GM23338 (cell line): Measurements from ENCODE around the gene MAP4. TPM values are rescaled to one million over a fixed set of nuclear protein-coding genes. Genes with fewer than 3 reads are reported as not detected.

Source experiments
- ATAC-seq: fragments of 200-7000 bp; cut with Tn5 transposase; 3 replicates; pipeline ENCODE4 v1.9.1; 2020
- DNase-seq: peaks from one replicate; pipeline ENCODE4 v3.0.0-alpha.2; 2015; ENCODE audit warnings: low spot score
- H2AFZ ChIP-seq: fragments of 200-600 bp; sonication (generic); 2 replicates; pipeline ENCODE4 v1.8.0; 2016; ENCODE audit warnings: antibody characterized with exemption, mild to moderate bottlenecking, moderate library complexity
- H3F3A ChIP-seq: fragments of 200-600 bp; sonication (generic); replicated peaks from 2 replicates; pipeline ENCODE4 v1.8.0; 2017; ENCODE audit warnings: antibody characterized with exemption, mixed run types, low read depth
- H3K27ac ChIP-seq: fragments of 200-600 bp; sonication (generic); 2 replicates; pipeline ENCODE4 v1.6.1; 2016; ENCODE audit warnings: low read depth
- H3K27me3 ChIP-seq: fragments of 200-600 bp; sonication (generic); 2 replicates; pipeline ENCODE4 v1.8.0; 2016; ENCODE audit warnings: mild to moderate bottlenecking, mixed run types, moderate library complexity; ENCODE audit not compliant: insufficient read depth
- H3K36me3 ChIP-seq: fragments of 200-600 bp; sonication (generic); 2 replicates; pipeline ENCODE4 v1.8.0; 2016; ENCODE audit warnings: mild to moderate bottlenecking; ENCODE audit not compliant: insufficient read depth
- H3K4me1 ChIP-seq: fragments of 200-600 bp; sonication (generic); 2 replicates; pipeline ENCODE4 v1.8.0; 2016; ENCODE audit warnings: mild to moderate bottlenecking, moderate library complexity; ENCODE audit not compliant: insufficient read depth
- H3K4me2 ChIP-seq: fragments of 200-600 bp; sonication (generic); 2 replicates; pipeline ENCODE4 v1.7.1; 2017; ENCODE audit warnings: mixed run types
- H3K4me3 ChIP-seq: fragments of 200-600 bp; sonication (generic); 2 replicates; pipeline ENCODE4 v1.6.1; 2016; ENCODE audit warnings: mixed run types
- H3K79me2 ChIP-seq: fragments of 200-600 bp; sonication (generic); replicated peaks from 2 replicates; pipeline ENCODE4 v1.8.0; 2017; ENCODE audit warnings: mild to moderate bottlenecking; ENCODE audit not compliant: insufficient read depth
- H3K9me2 ChIP-seq: fragments of 200-600 bp; sonication (generic); 2 replicates; pipeline ENCODE4 v1.8.0; 2017; ENCODE audit not compliant: insufficient read depth
- H4K20me1 ChIP-seq: fragments of 200-600 bp; sonication (generic); replicated peaks from 2 replicates; pipeline ENCODE4 v1.8.0; 2017; ENCODE audit warnings: mild to moderate bottlenecking; ENCODE audit not compliant: insufficient read depth
- H3K27ac Mint-ChIP-seq: 2 replicates; pipeline ENCODE4 v1.8.0; 2020; ENCODE audit warnings: inconsistent platforms, mild to moderate bottlenecking, moderate library complexity, mixed read lengths
- H3K27me3 Mint-ChIP-seq: 3 replicates; pipeline ENCODE4 v1.8.0; 2022; ENCODE audit warnings: low read depth, mild to moderate bottlenecking, moderate library complexity, mixed read lengths, inconsistent platforms; ENCODE audit not compliant: insufficient read depth, poor library complexity
- H3K36me3 Mint-ChIP-seq: 3 replicates; pipeline ENCODE4 v1.8.0; 2021; ENCODE audit warnings: low read depth, mild to moderate bottlenecking, inconsistent platforms, moderate library complexity, mixed read lengths
- H3K4me1 Mint-ChIP-seq: 3 replicates; pipeline ENCODE4 v1.8.0; 2020; ENCODE audit warnings: mild to moderate bottlenecking, inconsistent platforms, mixed read lengths
- H3K4me3 Mint-ChIP-seq: 3 replicates; pipeline ENCODE4 v1.8.0; 2021; ENCODE audit warnings: moderate library complexity, mild to moderate bottlenecking, inconsistent platforms, mixed read lengths
- H3K9me3 Mint-ChIP-seq: 3 replicates; pipeline ENCODE4 v1.8.0; 2020; ENCODE audit warnings: moderate library complexity, mild to moderate bottlenecking, inconsistent platforms, mixed read lengths
- CTCF ChIP-seq, 2 experiments: fragments of 200-600 bp in 1 of 2; sonication (generic) in 1 of 2; conservative IDR thresholded peaks; 2 replicates each; pipeline versions ENCODE4 v1.5.1 to v1.6.1; 2016 to 2017; ENCODE audit warnings: antibody characterized with exemption in 2 of 2, low read depth in 2 of 2, mild to moderate bottlenecking in 2 of 2, moderate library complexity in 1 of 2
- ZNF462 ChIP-seq: fragments of 250-450 bp; sonication (Bioruptor Pico); IDR thresholded peaks from 2 replicates; pipeline ENCODE4 v1.5.0; 2020; ENCODE audit warnings: mild to moderate bottlenecking, moderate library complexity
- polyA plus RNA-seq: library from polyadenylated mRNA; unstranded; fragments of >200 nt; fragmentation: Nextera tagmentation; extraction: Ambion mirVana; gene quantifications from 2 replicates; pipeline ENCODE4 v1.2.1, GENCODE V29; 2016
- total RNA-seq: library from RNA; depleted of rRNA; stranded (reverse); fragments of >200 nt; shearing (Covaris generic); gene quantifications from 2 replicates; pipeline ENCODE4 v1.2.3, GENCODE V29; 2014

The MAP4 gene
- total and polyA plus RNA-seq, 2 experiments from 2014 or later = 103 to 113 TPM

- Histone ChIP-seq H3K36me3 (peaks cover 36% of the 10 kb centered on the region), H4K20me1 (peaks cover 45% of the 10 kb centered on the region), H3K27me3 (no peaks in the 10 kb centered on the region)
Observed at GRCh38 chr3:47847260-47847659, 169.0 kb downstream of the MAP4 start.

More at GRCh38 chr3:47847260-47847659, 169.0 kb downstream of the MAP4 start:
- no peak overlapping the region for H3K4me2 ChIP-seq
- H3K27ac ChIP-seq = no peak overlapping the region; the same call in 1 of the 2 replicates
- no peak overlapping the region for H3K4me3 ChIP-seq
- H2AFZ ChIP-seq = no peak overlapping the region
- H3K9me2 ChIP-seq = no peaks in the 10 kb centered on the region
- peak; percentile 15 for ATAC-seq
- TF ChIP-seq CTCF (conservative IDR thresholded peaks at IDR 0.05; ENCODE audit: low read depth in 2 of 2) (peak; percentile 37 to 57), ZNF462 (CRISPR knock-in tag) (no peak)
- H3F3A ChIP-seq = peaks cover 44% of the 10 kb centered on the region
- peak overlapping the region; percentile 78; the same call in 1 of the 2 replicates for H3K27ac Mint-ChIP-seq
- H3K27me3 Mint-ChIP-seq = peaks cover 28% of the 10 kb centered on the region
- peaks cover 8% of the 10 kb centered on the region for H3K4me1 ChIP-seq
- H3K4me1 Mint-ChIP-seq = peaks cover 8% of the 10 kb centered on the region
- peak; percentile 48 for DNase-seq
- H3K4me3 Mint-ChIP-seq = no peak overlapping the region
- H3K79me2 ChIP-seq = 0 out of 2 replicates have a peak, but pooled peaks cover 7% of the 10 kb centered on the region
- no peaks in the 10 kb centered on the region for H3K9me3 Mint-ChIP-seq
- H3K36me3 Mint-ChIP-seq = peaks cover 94% of the 10 kb centered on the region
